Measurements from ENCODE around the gene AGXT.

Gene AGXT

DNA sequence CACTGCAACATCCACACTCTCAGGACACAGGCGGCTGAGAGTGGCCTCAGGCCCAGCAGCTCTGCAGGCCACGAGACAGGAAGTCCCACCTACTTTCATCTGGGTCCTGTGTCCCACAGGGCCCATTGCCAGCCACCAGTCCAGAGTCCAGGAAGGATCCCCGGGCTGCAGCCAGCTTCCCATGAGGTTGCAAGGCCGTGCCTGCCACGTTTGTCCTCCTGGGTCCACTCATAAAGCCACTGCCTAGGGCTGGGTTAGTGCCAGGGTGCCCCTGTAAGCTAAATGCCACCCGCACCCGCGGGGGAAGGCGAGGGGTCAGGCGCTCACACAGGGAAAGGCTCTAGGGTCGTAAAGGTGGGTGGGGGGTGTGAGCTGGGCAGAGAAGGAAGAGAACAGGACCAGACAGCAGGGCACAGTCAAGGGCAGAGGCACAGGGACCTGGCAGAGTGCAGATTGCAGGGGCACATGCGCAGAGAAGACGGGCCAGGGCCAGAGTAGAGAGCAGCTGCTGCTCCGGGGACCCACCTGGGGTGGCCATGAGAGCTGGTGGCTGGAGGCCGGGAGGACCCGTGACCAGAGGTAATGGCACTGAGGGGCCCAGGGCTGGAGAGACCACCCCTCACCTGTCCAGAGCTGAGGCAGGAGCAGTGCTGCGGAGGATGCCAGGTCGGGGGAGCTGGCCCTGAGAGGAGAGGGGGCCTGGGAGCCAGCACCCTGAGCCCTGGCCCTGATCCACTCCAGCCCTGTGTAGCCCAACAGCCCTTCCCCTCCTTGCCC, 8.0 kb downstream of the AGXT start:
- TF ChIP-seq SIN3A (IDR thresholded peaks at IDR 0.05; ENCODE audit: borderline replicate concordance, insufficient read depth, low read length) (no peak), POLR2AphosphoS5 (IDR thresholded peaks at IDR 0.05; ENCODE audit: low read depth, low read length) (no peak), TAF1 (IDR thresholded peaks at IDR 0.05; ENCODE audit: borderline replicate concordance, insufficient read depth, low read length) (no peak), FOXP2 (optimal IDR thresholded peaks at IDR 0.05; ENCODE audit: borderline replicate concordance, extremely low read depth, extremely low read length, insufficient read depth) (no peak)
- TF ChIP-seq, protein P1, sequence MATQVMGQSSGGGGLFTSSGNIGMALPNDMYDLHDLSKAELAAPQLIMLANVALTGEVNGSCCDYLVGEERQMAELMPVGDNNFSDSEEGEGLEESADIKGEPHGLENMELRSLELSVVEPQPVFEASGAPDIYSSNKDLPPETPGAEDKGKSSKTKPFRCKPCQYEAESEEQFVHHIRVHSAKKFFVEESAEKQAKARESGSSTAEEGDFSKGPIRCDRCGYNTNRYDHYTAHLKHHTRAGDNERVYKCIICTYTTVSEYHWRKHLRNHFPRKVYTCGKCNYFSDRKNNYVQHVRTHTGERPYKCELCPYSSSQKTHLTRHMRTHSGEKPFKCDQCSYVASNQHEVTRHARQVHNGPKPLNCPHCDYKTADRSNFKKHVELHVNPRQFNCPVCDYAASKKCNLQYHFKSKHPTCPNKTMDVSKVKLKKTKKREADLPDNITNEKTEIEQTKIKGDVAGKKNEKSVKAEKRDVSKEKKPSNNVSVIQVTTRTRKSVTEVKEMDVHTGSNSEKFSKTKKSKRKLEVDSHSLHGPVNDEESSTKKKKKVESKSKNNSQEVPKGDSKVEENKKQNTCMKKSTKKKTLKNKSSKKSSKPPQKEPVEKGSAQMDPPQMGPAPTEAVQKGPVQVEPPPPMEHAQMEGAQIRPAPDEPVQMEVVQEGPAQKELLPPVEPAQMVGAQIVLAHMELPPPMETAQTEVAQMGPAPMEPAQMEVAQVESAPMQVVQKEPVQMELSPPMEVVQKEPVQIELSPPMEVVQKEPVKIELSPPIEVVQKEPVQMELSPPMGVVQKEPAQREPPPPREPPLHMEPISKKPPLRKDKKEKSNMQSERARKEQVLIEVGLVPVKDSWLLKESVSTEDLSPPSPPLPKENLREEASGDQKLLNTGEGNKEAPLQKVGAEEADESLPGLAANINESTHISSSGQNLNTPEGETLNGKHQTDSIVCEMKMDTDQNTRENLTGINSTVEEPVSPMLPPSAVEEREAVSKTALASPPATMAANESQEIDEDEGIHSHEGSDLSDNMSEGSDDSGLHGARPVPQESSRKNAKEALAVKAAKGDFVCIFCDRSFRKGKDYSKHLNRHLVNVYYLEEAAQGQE (IDR thresholded peaks at IDR 0.05; ENCODE audit: insufficient read depth in 1 of 2, low read depth in 2 of 2, low read length in 2 of 2): no peak

DNA sequence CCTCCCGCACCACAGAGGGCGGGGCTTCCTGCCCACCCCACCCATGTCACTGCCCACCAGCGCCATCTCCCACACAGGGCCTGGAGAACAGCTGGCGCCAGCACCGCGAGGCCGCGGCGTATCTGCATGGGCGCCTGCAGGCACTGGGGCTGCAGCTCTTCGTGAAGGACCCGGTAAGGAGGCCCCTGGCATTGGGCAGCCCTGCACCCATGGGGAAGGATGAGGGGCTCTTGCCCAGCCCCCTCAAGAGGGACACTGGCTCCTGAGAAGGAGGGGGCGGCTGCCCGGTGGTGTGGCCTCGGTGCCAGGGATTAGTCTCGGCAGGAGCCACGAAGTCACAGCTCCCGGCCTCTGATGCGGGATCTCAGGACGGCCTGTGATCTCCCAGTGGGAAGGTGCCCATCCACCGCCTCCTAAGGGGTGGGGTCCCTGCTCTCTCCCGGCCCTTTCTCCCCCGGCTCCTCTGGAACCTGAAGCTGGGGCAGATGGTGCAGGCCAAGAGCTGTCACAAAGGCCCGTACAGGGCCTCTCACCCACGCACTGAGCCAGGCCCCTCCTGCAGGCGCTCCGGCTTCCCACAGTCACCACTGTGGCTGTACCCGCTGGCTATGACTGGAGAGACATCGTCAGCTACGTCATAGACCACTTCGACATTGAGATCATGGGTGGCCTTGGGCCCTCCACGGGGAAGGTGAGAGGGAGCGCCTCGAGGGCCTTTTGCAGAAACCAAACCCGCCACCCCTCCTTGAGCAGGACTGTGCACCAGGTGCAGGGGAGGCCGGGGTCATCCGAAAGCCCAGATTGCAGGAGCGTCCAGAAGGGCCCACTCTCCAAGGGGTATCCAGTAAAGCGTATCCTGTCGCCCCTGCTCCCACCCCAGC, 9.1 kb downstream of the AGXT start:
- TF ChIP-seq FOXP2 (optimal IDR thresholded peaks at IDR 0.05; ENCODE audit: borderline replicate concordance, extremely low read depth, extremely low read length, insufficient read depth) (no peak), TAF1 (IDR thresholded peaks at IDR 0.05; ENCODE audit: borderline replicate concordance, insufficient read depth, low read length) (no peak), POLR2AphosphoS5 (IDR thresholded peaks at IDR 0.05; ENCODE audit: low read depth, low read length) (no peak), SIN3A (IDR thresholded peaks at IDR 0.05; ENCODE audit: borderline replicate concordance, insufficient read depth, low read length) (no peak)
- TF ChIP-seq, protein P1 (IDR thresholded peaks at IDR 0.05; ENCODE audit: insufficient read depth in 1 of 2, low read depth in 2 of 2, low read length in 2 of 2): no peak

DNA sequence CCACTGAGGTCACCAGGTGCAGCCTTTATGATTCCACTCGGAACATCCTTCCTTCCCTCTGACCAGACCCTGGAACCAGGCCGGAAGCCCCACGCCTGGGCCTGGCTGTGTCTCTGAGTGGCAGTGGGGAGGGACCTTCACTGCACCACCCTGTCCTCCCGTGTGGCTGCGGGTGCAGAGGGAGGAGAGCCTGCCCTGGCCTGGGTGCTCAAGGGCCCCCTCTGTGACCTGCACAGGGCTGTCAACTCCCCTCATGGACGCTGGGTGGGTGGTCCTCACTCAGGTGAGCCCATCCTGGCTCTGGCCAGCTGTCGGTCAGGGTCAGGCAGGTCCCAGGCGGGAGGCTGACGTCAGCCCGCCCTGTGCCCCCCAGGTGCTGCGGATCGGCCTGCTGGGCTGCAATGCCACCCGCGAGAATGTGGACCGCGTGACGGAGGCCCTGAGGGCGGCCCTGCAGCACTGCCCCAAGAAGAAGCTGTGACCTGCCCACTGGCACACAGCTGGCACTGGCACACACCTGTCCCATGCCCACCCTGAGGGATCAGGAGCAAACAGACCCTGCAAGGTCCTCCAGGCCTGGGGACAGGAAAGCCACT, 9.8 kb downstream of the AGXT start:
- TF ChIP-seq, protein P1 (IDR thresholded peaks at IDR 0.05; ENCODE audit: insufficient read depth in 1 of 2, low read depth in 2 of 2, low read length in 2 of 2): no peak
- no peak for TF ChIP-seq FOXP2 (optimal IDR thresholded peaks at IDR 0.05; ENCODE audit: borderline replicate concordance, extremely low read depth, extremely low read length, insufficient read depth)
- TF ChIP-seq TAF1 (IDR thresholded peaks at IDR 0.05; ENCODE audit: borderline replicate concordance, insufficient read depth, low read length): no peak
- no peak for TF ChIP-seq POLR2AphosphoS5 (IDR thresholded peaks at IDR 0.05; ENCODE audit: low read depth, low read length)
- TF ChIP-seq SIN3A (IDR thresholded peaks at IDR 0.05; ENCODE audit: borderline replicate concordance, insufficient read depth, low read length): no peak

DNA sequence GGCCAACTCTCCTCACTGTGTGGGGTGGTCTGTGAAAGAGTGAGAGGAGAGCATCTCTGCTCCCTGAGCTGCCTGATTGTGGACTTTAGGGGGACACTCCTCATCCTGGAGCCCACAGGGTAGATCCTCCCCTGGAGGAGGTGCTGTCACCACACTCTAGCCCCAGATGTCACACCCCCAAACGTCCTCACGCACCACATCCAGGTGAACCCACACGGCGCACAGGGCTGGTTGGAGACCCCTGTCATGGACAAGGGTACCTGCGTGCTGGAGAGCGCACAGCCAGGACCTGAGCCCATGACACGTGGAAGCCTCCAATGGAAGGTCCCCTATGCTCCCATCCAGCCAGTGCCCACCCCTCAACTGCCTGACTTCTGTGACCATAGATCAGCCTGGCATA, 10.5 kb downstream of the AGXT start:
- no peak for TF ChIP-seq TAF1 (IDR thresholded peaks at IDR 0.05; ENCODE audit: borderline replicate concordance, insufficient read depth, low read length)
- no peak for TF ChIP-seq FOXP2 (optimal IDR thresholded peaks at IDR 0.05; ENCODE audit: borderline replicate concordance, extremely low read depth, extremely low read length, insufficient read depth)
- TF ChIP-seq SIN3A (IDR thresholded peaks at IDR 0.05; ENCODE audit: borderline replicate concordance, insufficient read depth, low read length): no peak
- TF ChIP-seq POLR2AphosphoS5 (IDR thresholded peaks at IDR 0.05; ENCODE audit: low read depth, low read length): no peak
- TF ChIP-seq, protein P1 (IDR thresholded peaks at IDR 0.05; ENCODE audit: insufficient read depth in 1 of 2, low read depth in 2 of 2, low read length in 2 of 2): no peak
